Activated T-cell treated with anti-CD3 and anti-CD28 coated beads, Interleukin-2, amount 50 U/mL, for 24 hours (primary cell): ENCODE results near the gene ST6GAL1.
A peak's percentile ranks its signal among the peaks of the same experiment; 100 is the strongest.
"Not testable (repeated sequence)": the region's sequence is repeated elsewhere in the genome, so short reads cannot be mapped to it uniquely, and the experiment has no call there.

Experiments used
- DNase-seq: peaks from one replicate; pipeline ENCODE4 v3.0.0-alpha.2; 2020
- H3K27ac Mint-ChIP-seq: 2 replicates; pipeline ENCODE4 v1.8.0; 2020; ENCODE audit warnings: mild to moderate bottlenecking, mixed read lengths
- H3K27me3 Mint-ChIP-seq: 2 replicates; pipeline ENCODE4 v1.8.0; 2020; ENCODE audit warnings: mixed read lengths
- H3K36me3 Mint-ChIP-seq: 2 replicates; pipeline ENCODE4 v1.8.0; 2020; ENCODE audit warnings: low read depth, mixed read lengths
- H3K4me1 Mint-ChIP-seq: 2 replicates; pipeline ENCODE4 v1.8.0; 2020; ENCODE audit warnings: low read depth, mixed read lengths
- H3K4me3 Mint-ChIP-seq: 2 replicates; pipeline ENCODE4 v1.8.0; 2020; ENCODE audit warnings: mild to moderate bottlenecking, moderate library complexity, mixed read lengths
- H3K9me3 Mint-ChIP-seq: 2 replicates; pipeline ENCODE4 v1.8.0; 2020; ENCODE audit warnings: mixed read lengths

The ST6GAL1 gene, protein sequence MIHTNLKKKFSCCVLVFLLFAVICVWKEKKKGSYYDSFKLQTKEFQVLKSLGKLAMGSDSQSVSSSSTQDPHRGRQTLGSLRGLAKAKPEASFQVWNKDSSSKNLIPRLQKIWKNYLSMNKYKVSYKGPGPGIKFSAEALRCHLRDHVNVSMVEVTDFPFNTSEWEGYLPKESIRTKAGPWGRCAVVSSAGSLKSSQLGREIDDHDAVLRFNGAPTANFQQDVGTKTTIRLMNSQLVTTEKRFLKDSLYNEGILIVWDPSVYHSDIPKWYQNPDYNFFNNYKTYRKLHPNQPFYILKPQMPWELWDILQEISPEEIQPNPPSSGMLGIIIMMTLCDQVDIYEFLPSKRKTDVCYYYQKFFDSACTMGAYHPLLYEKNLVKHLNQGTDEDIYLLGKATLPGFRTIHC

GRCh38 chr3:186930143-186930640, at the start of gene ST6GAL1:
TSS of gene ST6GAL1 (plus strand) at chr3:186930526. CDS start at chr3:187042704, 112,178 bp downstream.
- peak; percentile 84 for DNase-seq
- peak within 1 kb of the TSS; percentile 96 for H3K27ac Mint-ChIP-seq
- peaks cover 45% of the 10 kb centered on the region for H3K36me3 Mint-ChIP-seq
- H3K4me1 Mint-ChIP-seq = peaks cover 33% of the 10 kb centered on the region
- H3K27me3 Mint-ChIP-seq = no peaks in the 10 kb centered on the region
- H3K4me3 Mint-ChIP-seq = peak within 1 kb of the TSS; percentile 98
- H3K9me3 Mint-ChIP-seq = peaks cover 2% of the 10 kb centered on the region

DNA sequence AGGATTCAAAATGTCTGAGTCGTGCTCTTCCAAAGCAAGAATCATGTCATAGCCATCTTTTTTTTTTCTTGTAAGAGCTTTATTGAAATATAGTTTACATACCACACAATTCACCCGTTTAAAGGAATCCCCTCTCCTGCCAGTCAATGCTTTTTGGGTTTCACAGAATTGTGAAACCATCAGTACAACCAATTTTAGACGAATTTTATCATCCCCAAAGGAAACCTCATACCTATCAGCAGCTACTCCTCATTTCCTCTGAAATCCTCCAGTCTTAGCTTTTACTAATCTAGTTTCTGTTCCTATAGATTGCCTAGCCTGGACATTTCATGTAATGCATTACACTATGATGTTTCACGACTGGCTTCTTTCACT, 48.2 kb upstream of the ST6GAL1 start:
- peaks cover 7% of the 10 kb centered on the region for H3K36me3 Mint-ChIP-seq
- peak overlapping the region; percentile 98 for H3K27ac Mint-ChIP-seq
- no peak for DNase-seq
- H3K4me3 Mint-ChIP-seq = peak overlapping the region; percentile 48
- H3K9me3 Mint-ChIP-seq = peaks cover 7% of the 10 kb centered on the region
- H3K27me3 Mint-ChIP-seq = no peaks in the 10 kb centered on the region
- H3K4me1 Mint-ChIP-seq = peaks cover 67% of the 10 kb centered on the region

DNA sequence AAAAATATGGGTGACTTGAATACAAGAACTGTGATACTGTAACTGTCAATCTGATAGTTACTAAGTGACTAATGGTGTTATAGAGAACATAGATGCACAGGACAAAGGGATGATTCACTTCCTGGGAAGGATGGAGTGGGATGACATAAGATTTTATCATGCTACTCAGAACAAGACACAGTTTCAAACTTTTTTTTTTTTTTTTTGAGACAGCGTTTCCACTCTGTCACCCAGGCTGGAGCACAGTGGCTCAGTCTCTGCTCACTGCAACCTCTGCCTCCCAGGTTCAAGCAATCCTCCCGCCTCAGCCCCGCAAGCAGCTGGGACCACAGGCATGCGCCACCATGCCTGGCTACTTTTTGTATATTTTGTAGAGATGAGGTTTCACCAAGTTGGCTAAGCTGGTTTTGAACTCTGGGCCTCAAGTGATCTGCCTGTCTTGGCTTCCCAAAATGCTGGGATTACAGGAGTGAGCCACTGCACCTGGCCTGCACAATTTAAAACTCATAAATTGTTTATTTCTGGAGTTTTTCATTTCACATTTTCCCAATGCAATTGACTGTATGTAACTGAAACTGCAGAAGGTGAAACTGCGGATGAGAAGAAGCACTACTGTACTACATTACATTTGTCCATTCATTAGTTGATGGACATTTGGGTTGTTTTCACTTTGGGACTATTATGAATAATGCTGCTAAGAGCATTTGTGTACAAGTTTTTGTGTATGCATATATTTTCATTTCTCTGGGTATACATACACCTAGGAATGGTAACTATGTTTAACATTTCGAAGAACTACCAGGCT, 47.2 kb upstream of the ST6GAL1 start:
- peak overlapping the region; percentile 64 for H3K4me3 Mint-ChIP-seq
- peak; percentile 68 for DNase-seq
- peak overlapping the region; percentile 98 for H3K27ac Mint-ChIP-seq
- H3K36me3 Mint-ChIP-seq = peaks cover 7% of the 10 kb centered on the region
- peaks cover 70% of the 10 kb centered on the region for H3K4me1 Mint-ChIP-seq
- peaks cover 7% of the 10 kb centered on the region for H3K9me3 Mint-ChIP-seq
- H3K27me3 Mint-ChIP-seq = no peaks in the 10 kb centered on the region

DNA sequence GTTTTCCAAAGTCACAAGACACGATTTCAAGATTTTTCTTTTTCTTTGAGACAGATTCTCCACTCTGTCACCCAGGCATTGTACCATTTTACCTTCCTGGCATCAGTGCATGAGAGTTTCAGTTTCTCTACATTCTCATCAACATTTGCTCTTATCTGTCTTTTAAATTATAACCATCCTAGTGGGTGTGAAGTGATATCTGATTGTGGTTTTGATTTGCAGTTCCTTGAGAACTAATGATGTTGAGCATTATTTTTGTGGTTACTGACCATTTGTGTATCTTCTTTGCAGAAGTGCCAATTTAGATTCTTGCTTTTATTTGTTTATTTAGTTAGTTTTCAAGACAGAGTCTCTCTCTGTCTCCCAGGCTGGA, 46.7 kb upstream of the ST6GAL1 start:
- Mint-ChIP-seq H3K27me3 (no peaks in the 10 kb centered on the region), H3K4me1 (peaks cover 74% of the 10 kb centered on the region), H3K4me3 (peak overlapping the region; percentile 64), H3K27ac (peak overlapping the region; percentile 98), H3K36me3 (peaks cover 7% of the 10 kb centered on the region), H3K9me3 (peaks cover 7% of the 10 kb centered on the region)
- no peak for DNase-seq

GRCh38 chr3:186884868-186885267, 45.5 kb upstream of the ST6GAL1 start:
- not testable (repeated sequence) for H3K4me3 Mint-ChIP-seq, H3K36me3 Mint-ChIP-seq, H3K27me3 Mint-ChIP-seq, DNase-seq, H3K9me3 Mint-ChIP-seq, H3K27ac Mint-ChIP-seq
- peaks cover 64% of the 10 kb centered on the region for H3K4me1 Mint-ChIP-seq

DNA sequence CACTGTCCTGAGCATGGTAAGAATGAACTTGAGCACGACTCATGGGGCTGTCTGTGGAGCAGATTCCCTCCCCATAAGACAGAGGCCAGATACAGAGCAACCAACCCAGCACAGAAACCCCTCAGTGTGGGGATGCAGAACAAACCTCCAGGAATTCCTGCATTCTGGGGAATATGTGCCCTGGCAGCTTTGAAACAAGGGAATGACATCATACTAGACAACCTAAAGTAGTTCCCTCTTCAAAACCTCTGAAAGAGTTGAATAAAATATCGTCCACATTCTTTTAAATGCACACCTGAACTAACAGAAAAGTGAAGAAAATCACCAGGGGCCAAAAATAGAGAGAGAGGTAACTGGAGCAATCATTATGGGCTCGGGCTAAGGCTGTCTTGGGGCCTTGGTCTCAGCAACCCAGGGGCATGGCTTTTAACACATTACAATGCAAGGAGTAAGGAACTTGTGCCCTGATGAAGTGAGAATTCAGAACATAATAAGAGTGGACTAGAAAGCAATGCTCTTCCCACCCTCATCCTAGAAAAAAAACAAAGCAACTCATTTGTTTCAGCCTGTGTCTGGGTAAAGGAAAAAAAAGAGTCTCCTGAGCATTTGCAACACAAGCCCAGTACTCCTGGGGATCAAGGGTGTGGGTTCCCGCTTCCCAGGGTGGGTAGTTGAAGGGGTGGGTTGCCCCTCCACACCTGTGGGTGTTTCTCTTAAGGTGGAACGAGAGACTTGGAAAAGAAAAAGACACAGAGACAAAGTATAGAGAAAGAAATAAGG, 43.9 kb upstream of the ST6GAL1 start:
- Mint-ChIP-seq H3K9me3 (peaks cover 3% of the 10 kb centered on the region), H3K27ac (no peak overlapping the region)

GRCh38 chr3:186887507-186887938, 42.8 kb upstream of the ST6GAL1 start:
- H3K4me3 Mint-ChIP-seq, H3K27me3 Mint-ChIP-seq, H3K9me3 Mint-ChIP-seq, DNase-seq, H3K36me3 Mint-ChIP-seq, H3K27ac Mint-ChIP-seq: not testable (repeated sequence)
- peaks cover 39% of the 10 kb centered on the region for H3K4me1 Mint-ChIP-seq

More for the DNA sequence above, 43.9 kb upstream of the ST6GAL1 start:
- H3K4me1 Mint-ChIP-seq = peaks cover 50% of the 10 kb centered on the region
- no peak overlapping the region for H3K4me3 Mint-ChIP-seq
- peaks cover 7% of the 10 kb centered on the region for H3K36me3 Mint-ChIP-seq
- no peak for DNase-seq
- no peaks in the 10 kb centered on the region for H3K27me3 Mint-ChIP-seq

DNA sequence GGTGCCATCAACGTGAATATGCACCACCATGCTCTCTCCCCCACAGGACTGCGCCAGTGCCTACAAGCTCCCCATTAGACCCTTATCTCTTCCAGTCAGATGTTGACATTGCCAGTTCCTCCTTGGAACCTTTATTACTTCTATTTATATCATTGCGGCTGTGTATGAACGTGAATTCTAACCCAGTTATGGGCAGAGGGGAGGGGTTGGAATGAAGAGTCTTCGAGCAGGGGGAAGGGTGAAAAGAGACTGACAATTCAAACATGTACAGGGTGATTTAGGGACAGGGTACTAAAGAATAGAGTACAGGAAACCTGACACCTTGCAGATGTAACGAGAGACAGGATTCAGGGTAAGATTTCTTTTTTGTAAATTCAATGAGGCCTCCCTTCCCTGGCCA, 41.8 kb upstream of the ST6GAL1 start:
- H3K4me1 Mint-ChIP-seq = peaks cover 29% of the 10 kb centered on the region
- no peaks in the 10 kb centered on the region for H3K9me3 Mint-ChIP-seq
- no peak overlapping the region for H3K4me3 Mint-ChIP-seq
- no peak overlapping the region for H3K27ac Mint-ChIP-seq
- H3K36me3 Mint-ChIP-seq = no peaks in the 10 kb centered on the region
- no peaks in the 10 kb centered on the region for H3K27me3 Mint-ChIP-seq
- DNase-seq = no peak

GRCh38 chr3:186889698-186890097, 40.6 kb upstream of the ST6GAL1 start:
- H3K36me3 Mint-ChIP-seq, H3K27ac Mint-ChIP-seq, H3K9me3 Mint-ChIP-seq, DNase-seq, H3K27me3 Mint-ChIP-seq, H3K4me3 Mint-ChIP-seq: not testable (repeated sequence)
- H3K4me1 Mint-ChIP-seq = peaks cover 23% of the 10 kb centered on the region

GRCh38 chr3:186890911-186891310, 39.4 kb upstream of the ST6GAL1 start:
- Mint-ChIP-seq H3K4me3 (no peak overlapping the region), H3K27ac (no peak overlapping the region), H3K27me3 (no peaks in the 10 kb centered on the region), H3K4me1 (peaks cover 16% of the 10 kb centered on the region), H3K36me3 (no peaks in the 10 kb centered on the region), H3K9me3 (no peaks in the 10 kb centered on the region)
- DNase-seq = no peak

DNA sequence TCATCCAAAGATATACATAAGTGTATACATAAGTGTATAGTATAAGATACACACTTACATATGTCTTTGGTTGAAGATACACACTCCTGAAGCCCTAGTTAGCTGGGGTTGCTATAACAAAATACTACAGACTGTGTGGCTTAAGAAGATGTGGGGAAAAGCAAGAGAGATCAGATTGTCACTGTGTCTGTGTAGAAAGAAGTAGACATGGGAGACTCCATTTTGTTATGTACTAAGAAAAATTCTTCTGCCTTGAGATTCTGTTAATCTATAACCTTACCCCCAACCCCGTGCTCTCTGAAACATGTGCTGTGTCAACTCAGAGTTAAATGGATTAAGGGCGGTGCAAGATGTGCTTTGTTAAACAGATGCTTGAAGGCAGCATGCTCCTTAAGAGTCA, 37.3 kb upstream of the ST6GAL1 start:
- H3K27ac Mint-ChIP-seq, H3K27me3 Mint-ChIP-seq, DNase-seq, H3K36me3 Mint-ChIP-seq, H3K4me3 Mint-ChIP-seq, H3K9me3 Mint-ChIP-seq: not testable (repeated sequence)
- peaks cover 10% of the 10 kb centered on the region for H3K4me1 Mint-ChIP-seq

DNA sequence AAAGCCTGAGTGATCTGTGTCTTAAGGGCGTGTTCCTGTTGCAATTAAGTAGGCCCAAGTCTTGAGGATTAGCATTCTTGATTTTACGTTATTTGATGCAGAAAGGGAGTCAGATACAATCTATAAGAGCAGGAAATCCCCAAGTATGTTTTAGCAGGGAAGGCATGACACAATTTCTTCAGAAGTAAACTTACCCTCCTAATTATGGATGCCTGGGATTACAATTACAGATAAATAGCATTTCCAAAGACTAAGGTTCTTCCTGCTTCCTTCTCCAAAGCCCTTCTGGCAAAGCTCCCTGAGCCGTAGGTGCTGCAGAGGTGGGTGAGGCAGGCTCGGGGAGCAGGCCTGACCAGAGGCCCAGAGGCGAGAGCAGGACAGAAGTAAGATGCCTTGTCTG, 34.9 kb upstream of the ST6GAL1 start:
- Mint-ChIP-seq H3K27ac (no peak overlapping the region), H3K9me3 (no peaks in the 10 kb centered on the region), H3K27me3 (no peaks in the 10 kb centered on the region), H3K4me1 (peaks cover 16% of the 10 kb centered on the region), H3K36me3 (no peaks in the 10 kb centered on the region), H3K4me3 (no peak overlapping the region)
- DNase-seq = no peak

DNA sequence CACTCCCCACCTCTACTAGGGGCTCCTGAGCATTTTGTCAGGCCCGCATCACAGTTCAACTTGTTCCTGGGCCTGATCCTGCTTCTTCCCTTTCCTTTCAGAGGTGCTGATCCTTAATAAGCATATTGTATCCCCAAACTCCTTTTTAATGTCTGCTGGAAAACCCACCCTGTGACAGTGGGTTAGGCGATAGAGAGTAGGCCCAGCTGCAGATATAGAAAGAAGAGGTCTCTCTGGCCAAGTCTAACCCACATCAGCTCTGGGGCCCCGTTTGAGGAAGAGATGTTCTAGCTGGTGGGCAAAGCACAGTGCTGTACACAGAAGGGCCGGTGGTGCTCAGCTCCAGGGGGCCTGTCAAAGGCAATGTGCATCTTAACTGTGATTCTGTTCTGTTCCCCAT, 34.3 kb upstream of the ST6GAL1 start:
- no peaks in the 10 kb centered on the region for H3K27me3 Mint-ChIP-seq
- DNase-seq = no peak
- H3K36me3 Mint-ChIP-seq = no peaks in the 10 kb centered on the region
- H3K4me3 Mint-ChIP-seq = no peak overlapping the region
- H3K9me3 Mint-ChIP-seq = no peaks in the 10 kb centered on the region
- H3K27ac Mint-ChIP-seq = no peak overlapping the region
- peaks cover 22% of the 10 kb centered on the region for H3K4me1 Mint-ChIP-seq

GRCh38 chr3:186896875-186897274, 33.5 kb upstream of the ST6GAL1 start:
- no peak overlapping the region for H3K27ac Mint-ChIP-seq
- H3K27me3 Mint-ChIP-seq = no peaks in the 10 kb centered on the region

More at GRCh38 chr3:186896875-186897274, 33.5 kb upstream of the ST6GAL1 start:
- Mint-ChIP-seq H3K9me3 (no peaks in the 10 kb centered on the region), H3K4me3 (no peak overlapping the region), H3K36me3 (no peaks in the 10 kb centered on the region), H3K4me1 (peaks cover 28% of the 10 kb centered on the region)
- no peak for DNase-seq
